ENCODE measurements around the gene MST1R.
"Not testable (repeated sequence)": the region's sequence is repeated elsewhere in the genome, so short reads cannot be mapped to it uniquely, and the experiment has no call there.

- TF ChIP-seq CTCF, POLR2A (IDR thresholded peaks at IDR 0.05): not testable (repeated sequence)
These were observed 775 bp upstream of the MST1R start for GRCh38 chr3:49904448-49904847.
